PFSK-1 (cell line): ENCODE data around the gene SLC15A2.

ENCODE experiments used
- FOXP2 ChIP-seq: optimal IDR thresholded peaks from 2 replicates; pipeline ENCODE3; 2011; ENCODE audit warnings: borderline replicate concordance, control low read depth, inconsistent platforms; ENCODE audit not compliant: insufficient read depth; ENCODE audit errors: extremely low read length, extremely low read depth
- POLR2AphosphoS5 ChIP-seq: IDR thresholded peaks from 2 replicates; pipeline ENCODE4 v1.6.1; 2012; ENCODE audit warnings: low read depth, mild to moderate bottlenecking, control low read depth, low read length, moderate library complexity
- REST ChIP-seq, 2 experiments: IDR thresholded peaks; 2 replicates each; pipeline versions ENCODE4 v1.6.1 to v1.8.0; 2011 to 2012; ENCODE audit warnings: low read depth in 2 of 2, low read length in 2 of 2, control low read depth in 1 of 2, inconsistent platforms in 1 of 2, mild to moderate bottlenecking in 1 of 2, moderate library complexity in 1 of 2; ENCODE audit not compliant: insufficient read depth in 1 of 2
- SIN3A ChIP-seq: IDR thresholded peaks from 2 replicates; pipeline ENCODE4 v1.6.1; 2012; ENCODE audit warnings: mild to moderate bottlenecking, low read length, moderate library complexity, borderline replicate concordance; ENCODE audit not compliant: insufficient read depth
- TAF1 ChIP-seq: IDR thresholded peaks from 2 replicates; pipeline ENCODE4 v1.6.1; 2012; ENCODE audit warnings: low read length, control low read depth, borderline replicate concordance; ENCODE audit not compliant: insufficient read depth

SLC15A2 gene

GRCh38 chr3:121969631-121970030 is 75.4 kb downstream of the SLC15A2 start:
- TF ChIP-seq FOXP2 (no peak), POLR2AphosphoS5 (no peak), REST (IDR thresholded peaks at IDR 0.05; ENCODE audit: insufficient read depth in 1 of 2, low read depth in 2 of 2, low read length in 2 of 2) (no peak), TAF1 (no peak), SIN3A (no peak)

- TF ChIP-seq FOXP2 (no peak), POLR2AphosphoS5 (no peak), REST (IDR thresholded peaks at IDR 0.05; ENCODE audit: insufficient read depth in 1 of 2, low read depth in 2 of 2, low read length in 2 of 2) (no peak), SIN3A (no peak), TAF1 (no peak)
Observed at GRCh38 chr3:121970047-121970446, 75.8 kb downstream of the SLC15A2 start.

GRCh38 chr3:121974601-121975111 is 80.5 kb downstream of the SLC15A2 start:
- TF ChIP-seq TAF1: no peak
- no peak for TF ChIP-seq POLR2AphosphoS5

GRCh38 chr3:121975702-121976302 is 81.6 kb downstream of the SLC15A2 start:
- TF ChIP-seq FOXP2 (no peak), SIN3A (no peak), REST (IDR thresholded peaks at IDR 0.05; ENCODE audit: insufficient read depth in 1 of 2, low read depth in 2 of 2, low read length in 2 of 2) (no peak), TAF1 (no peak), POLR2AphosphoS5 (no peak)

- TF ChIP-seq POLR2AphosphoS5: no peak
- TF ChIP-seq SIN3A: no peak
- no peak for TF ChIP-seq TAF1
- TF ChIP-seq REST (IDR thresholded peaks at IDR 0.05; ENCODE audit: insufficient read depth in 1 of 2, low read depth in 2 of 2, low read length in 2 of 2): no peak
- no peak for TF ChIP-seq FOXP2
Observed at GRCh38 chr3:121976727-121977126, 82.5 kb downstream of the SLC15A2 start.
